ENCODE measurements around the gene JPT2.

The JPT2 gene

GRCh38 chr16:1749152-1750117 lies 71.4 kb downstream of the JPT2 start:
- Histone ChIP-seq H3K79me2 (ENCODE audit: insufficient read depth, low read length) (no peaks in the 10 kb centered on the region), H2AFZ (ENCODE audit: low read depth, low read length, severe bottlenecking) (no peak overlapping the region), H3K9me2 (replicated peaks; ENCODE audit: insufficient read depth, low read length) (no peaks in the 10 kb centered on the region), H3K9me3 (ENCODE audit: insufficient read depth, low read length) (no peaks in the 10 kb centered on the region), H4K20me1 (ENCODE audit: low read depth, low read length) (no peaks in the 10 kb centered on the region), H3K27me3 (ENCODE audit: low read length) (no peaks in the 10 kb centered on the region), H3K4me3 (ENCODE audit: insufficient read depth, low read length, poor library complexity, severe bottlenecking) (no peak overlapping the region), H3K36me3 (ENCODE audit: low read length) (no peaks in the 10 kb centered on the region), H3K4me2 (ENCODE audit: low read depth, low read length, poor library complexity, severe bottlenecking) (no peak overlapping the region), H3F3A (ENCODE audit: insufficient read depth) (no peaks in the 10 kb centered on the region), H3K27ac (ENCODE audit: low read depth, low read length) (no peak overlapping the region), H3K9ac (ENCODE audit: low read length) (no peak overlapping the region)
- no peak for TF ChIP-seq CTCF (IDR thresholded peaks at IDR 0.05; ENCODE audit: insufficient read depth, low read length, poor library complexity, severe bottlenecking)
- TF ChIP-seq EZH2phosphoT487 (conservative IDR thresholded peaks at IDR 0.05; ENCODE audit: low read length) = no peak

All from SU-DHL-6 (cell line).